Stimulated activated CD4-positive, alpha-beta T cell treated with anti-CD3 and anti-CD28 coated beads, Interleukin-2, amount 100 ng/mL, for 48 hours (primary cell): ENCODE results near the gene CINP.

Experiments
- DNase-seq, 2 donors: peaks; one replicate each; pipeline ENCODE4 v3.0.0-alpha.2; 2020

CINP gene

DNA sequence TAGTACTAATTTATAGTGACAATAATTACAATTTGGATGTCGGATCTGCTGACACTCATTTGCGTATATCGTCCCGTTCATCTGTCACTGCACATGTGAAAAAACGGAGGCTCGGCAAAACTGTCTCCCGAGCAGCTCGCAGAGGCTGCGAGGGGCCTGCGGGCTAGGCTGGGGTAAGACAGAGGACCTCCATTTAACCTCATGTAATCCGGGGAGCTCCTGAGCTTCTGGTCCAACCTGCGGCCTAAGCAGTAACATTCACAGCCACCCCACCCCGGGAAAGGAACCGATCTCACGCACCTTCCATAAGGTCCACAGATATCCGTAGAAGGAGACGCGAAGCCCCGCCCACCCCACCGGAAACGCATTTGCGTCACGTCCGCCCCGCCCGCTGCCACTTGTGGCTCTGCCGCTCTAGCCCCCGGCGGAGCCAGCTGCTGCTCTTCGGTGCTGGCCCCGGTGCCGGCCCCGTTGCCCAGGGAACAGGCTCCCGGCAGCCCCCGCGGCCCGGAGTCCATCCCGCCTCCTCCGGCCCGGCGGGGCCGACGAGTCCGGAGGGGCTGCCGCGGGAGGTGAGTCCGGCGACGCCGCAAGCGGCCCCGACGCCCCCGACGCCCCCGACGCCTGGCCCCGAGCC, at the start of gene CINP, which contains the start of gene TECPR2:
TSS of gene CINP (minus strand) at position 346 of the 637 bp plus-strand sequence. CDS start at position 307, 39 bp downstream.
TSS of gene TECPR2 (plus strand) at position 397 of the 637 bp plus-strand sequence. CDS start 13,781 bp downstream, outside the sequence.
- DNase-seq: peak; percentile 97

- DNase-seq: no peak
Measured at GRCh38 chr14:102408724-102409123, 46.0 kb upstream of the CINP start.

- no peak for DNase-seq
Measured at GRCh38 chr14:102407258-102407657, 44.6 kb upstream of the CINP start.

- DNase-seq: no peak
Measured at GRCh38 chr14:102403028-102403427, 40.3 kb upstream of the CINP start.

DNA sequence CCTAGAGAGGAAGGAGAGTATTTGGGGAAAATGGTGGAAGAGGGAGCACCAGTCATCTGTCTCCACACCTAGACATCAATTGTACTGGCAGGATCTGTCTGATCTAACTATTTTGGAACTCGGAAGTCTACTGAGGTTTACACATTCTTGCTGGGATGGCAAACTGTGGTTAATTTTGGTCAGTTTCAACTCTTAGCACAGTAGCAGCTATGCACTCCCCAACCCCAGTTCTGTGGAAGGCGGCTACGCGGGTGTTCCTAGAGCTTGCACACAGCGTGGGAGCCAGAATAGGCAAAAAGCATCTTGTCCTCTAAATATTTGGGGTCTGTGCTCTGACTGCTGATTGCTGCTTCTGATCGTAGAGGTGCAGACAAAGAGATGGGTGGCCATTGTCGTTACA, 33.8 kb upstream of the CINP start:
- DNase-seq: no peak

GRCh38 chr14:102394717-102395375, 32.2 kb upstream of the CINP start:
- no peak for DNase-seq

DNA sequence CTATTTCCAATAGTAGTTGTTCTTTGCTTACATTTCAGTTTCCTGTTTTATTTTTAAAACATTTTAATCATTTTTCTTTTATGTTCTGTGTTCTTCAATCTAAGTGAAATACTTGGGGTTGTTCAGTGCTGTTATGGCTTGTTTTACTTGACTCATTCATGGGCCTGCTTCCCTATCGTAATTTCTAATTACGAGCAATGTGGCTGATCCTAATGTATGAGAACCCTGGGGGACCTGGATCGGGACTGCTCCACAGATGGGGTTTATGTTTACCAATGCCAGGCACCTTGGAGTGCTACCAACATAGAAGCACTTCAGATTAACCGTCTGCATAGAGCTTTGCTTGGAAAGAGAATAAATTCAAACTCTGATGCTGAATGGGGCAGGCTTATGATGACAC, 29.8 kb upstream of the CINP start:
- DNase-seq: no peak

- DNase-seq: no peak
Measured at GRCh38 chr14:102390064-102390855, 27.6 kb upstream of the CINP start.

DNA sequence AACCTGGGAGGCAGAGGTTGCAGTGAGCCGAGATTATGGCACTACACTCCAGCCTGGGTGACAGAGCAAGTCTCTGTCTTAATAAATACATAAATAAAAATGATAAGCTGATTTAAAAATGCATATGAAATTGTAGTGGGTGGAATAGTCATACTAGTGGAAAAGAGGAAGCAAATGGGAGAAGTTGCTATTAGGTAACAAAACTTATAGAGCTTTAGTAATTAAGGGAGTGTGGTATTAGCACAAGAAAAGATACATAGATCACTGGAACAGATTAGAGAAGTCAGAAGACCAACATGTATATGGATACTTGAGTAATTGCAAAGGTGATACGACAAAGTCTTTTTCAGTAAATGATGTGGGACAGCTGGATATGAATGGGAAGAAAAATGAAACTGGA, 26.6 kb upstream of the CINP start:
- DNase-seq: no peak

DNA sequence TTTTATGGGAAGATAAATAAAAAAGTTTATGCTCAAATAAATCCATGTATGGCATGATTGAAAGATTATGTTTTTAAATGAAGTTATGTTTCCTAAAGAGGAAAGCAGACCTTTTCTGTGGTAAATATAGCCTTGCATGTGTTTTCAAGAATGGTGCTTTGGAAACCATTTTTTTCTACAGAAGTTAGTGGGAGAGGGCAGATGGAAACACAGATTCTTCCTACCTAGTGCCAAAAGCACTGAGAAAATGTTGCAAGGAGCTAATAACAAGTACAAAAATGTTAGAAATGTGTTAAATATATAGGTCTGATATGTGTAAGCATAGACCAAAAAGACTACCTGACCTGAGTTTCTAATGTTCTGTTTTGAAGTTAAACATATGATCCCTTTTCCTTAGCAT, 24.4 kb upstream of the CINP start:
- no peak for DNase-seq

DNA sequence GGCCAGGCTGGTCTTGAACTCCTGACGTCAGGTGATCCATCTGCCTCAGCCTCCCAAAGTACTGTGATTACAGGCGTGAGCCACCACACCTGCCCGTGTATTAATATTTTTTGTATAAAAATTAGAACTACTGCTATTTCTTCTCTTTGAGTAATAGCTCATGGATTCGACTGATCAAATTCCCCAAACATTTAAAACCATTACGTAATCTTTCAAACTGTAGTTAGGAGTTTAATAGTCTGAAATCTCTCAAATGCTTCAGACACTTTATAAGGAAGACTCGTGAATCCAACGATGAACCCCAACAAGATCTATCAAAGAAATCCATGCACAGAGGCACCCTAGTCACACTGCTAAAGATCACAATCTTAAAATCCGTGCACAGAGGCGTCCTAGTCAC, 16.1 kb upstream of the CINP start:
- DNase-seq: no peak

- no peak for DNase-seq
Measured at GRCh38 chr14:102377696-102378095, 15.0 kb upstream of the CINP start.

- DNase-seq: no peak
Measured at GRCh38 chr14:102375119-102375518, 12.4 kb upstream of the CINP start.

GRCh38 chr14:102374264-102374663, 11.6 kb upstream of the CINP start:
- DNase-seq: no peak

GRCh38 chr14:102373110-102373509, 10.4 kb upstream of the CINP start:
- no peak for DNase-seq

DNA sequence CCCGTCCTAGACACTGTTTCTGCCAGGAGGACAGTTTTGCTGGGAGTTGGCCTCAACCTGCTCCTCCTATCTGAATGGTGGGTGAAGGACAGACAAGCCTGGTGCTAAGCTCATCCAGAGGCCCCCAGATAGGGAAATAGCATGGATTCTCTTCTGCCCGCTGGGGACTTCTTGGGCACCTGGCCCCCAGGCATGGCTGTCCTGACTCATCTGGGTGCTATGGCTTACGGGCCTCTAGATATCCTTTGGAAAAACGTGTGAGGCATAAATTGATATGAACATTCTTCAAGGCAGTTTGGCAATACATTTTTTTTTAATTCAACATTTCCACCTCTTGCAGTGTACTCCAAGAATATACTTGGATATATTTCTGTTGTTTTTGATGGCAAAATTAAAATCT, 8.7 kb upstream of the CINP start:
- DNase-seq: no peak

- no peak for DNase-seq
Measured at GRCh38 chr14:102370305-102370809, 7.7 kb upstream of the CINP start.

DNA sequence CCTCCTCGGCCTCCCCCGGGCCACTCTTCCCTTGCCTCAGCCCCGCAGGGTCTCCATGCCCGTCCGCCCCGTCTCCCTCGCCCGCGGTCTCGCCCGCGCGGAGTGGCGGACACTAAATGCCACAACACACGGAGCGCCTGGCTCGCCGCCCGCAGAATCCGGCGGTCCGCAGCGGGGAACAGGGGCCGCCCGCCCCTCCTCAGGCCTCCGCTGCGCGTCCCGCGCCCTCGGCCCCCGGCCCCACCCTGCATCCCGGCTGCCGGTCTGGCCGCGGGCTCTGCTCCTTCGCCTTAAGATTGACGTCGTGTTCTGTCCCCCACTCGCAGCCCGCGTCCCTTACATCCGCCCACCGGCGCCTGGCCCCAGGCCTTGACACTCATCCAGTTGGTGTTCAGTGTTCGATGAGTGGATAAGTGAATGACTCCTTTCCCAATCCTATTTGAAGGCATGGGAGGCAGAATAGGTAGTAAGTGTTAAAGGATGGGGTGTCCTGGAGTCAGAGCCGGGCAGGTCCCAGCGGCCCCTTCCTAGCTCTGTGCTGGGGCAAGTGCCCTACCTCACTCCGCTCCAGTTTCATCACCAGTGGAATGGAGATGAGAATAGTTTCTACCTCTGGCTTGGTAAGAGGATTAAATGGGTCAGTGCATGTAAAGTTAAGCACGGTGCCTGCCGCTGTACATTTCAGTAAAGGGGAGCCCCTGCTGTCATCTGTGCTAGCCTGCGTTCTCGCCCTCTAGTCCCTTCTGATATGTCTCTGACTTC, 673 bp upstream of the CINP start:
- peak; percentile 18 to 34 for DNase-seq

GRCh38 chr14:102362084-102362483, 606 bp downstream of the CINP start:
- peak; percentile 40 to 47 for DNase-seq

- DNase-seq: no peak
Measured at GRCh38 chr14:102360388-102360787, 2.3 kb downstream of the CINP start.

DNA sequence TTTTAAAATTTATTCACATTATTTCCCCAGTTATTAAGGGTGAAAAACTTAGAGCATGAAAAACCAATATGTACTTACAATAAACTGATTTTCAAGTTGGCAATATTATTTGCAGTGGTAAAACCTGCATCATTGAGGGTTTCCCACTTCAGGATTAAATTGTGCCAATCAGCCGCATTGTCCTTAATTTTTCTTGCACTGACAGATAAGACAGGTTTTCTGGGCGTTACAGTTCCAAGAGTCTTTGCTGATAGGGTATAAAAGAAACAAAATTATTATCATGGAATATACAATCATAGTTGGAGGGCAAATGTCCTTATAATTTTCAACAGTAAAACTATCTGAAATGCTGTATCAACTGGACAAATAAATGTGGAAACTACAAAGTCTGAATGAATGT, 3.3 kb downstream of the CINP start:
- DNase-seq: no peak

GRCh38 chr14:102356280-102356679, 6.4 kb downstream of the CINP start:
- no peak for DNase-seq

GRCh38 chr14:102353126-102353619, 9.5 kb downstream of the CINP start:
- DNase-seq: no peak
